ENCODE results near the gene NSMCE4A. TPM values are rescaled to one million over a fixed set of nuclear protein-coding genes. Genes with fewer than 3 reads are reported as not detected.
A peak's percentile ranks its signal among the peaks of the same experiment; 100 is the strongest.

The NSMCE4A gene
- total and polyA plus RNA-seq, 2 of the 8 experiments (the other 6 are each of a cell fraction or from before 2014, with no cell fraction given): 48.6 to 66.0 TPM

GRCh38 chr10:121928528-121928884, 46.5 kb downstream of the NSMCE4A start (continued):
- TF ChIP-seq CHD7 (IDR thresholded peaks at IDR 0.05; ENCODE audit: insufficient replicate concordance, low read length) (no peak), EP300 (IDR thresholded peaks at IDR 0.05; ENCODE audit: borderline replicate concordance in 1 of 2, low read depth in 2 of 2, low read length in 2 of 2) (no peak), KDM1A (IDR thresholded peaks at IDR 0.05; ENCODE audit: borderline replicate concordance, low read length) (peak; percentile 99), HDAC2 (IDR thresholded peaks at IDR 0.05; ENCODE audit: borderline replicate concordance in 1 of 2, low read depth in 2 of 2, low read length in 2 of 2) (peak in 1 of 2 experiments; percentile 98; a peak in 2 of 4 replicates), POLR2AphosphoS5 (IDR thresholded peaks at IDR 0.05; ENCODE audit: low read depth, low read length) (no peak; the same call in 1 of the 2 replicates), YY1 (IDR thresholded peaks at IDR 0.05; ENCODE audit: low read depth, low read length) (no peak), ASH2L (IDR thresholded peaks at IDR 0.05; ENCODE audit: low read length) (peak; percentile 10), EZH2 (IDR thresholded peaks at IDR 0.05; ENCODE audit: low read depth, low read length, severe bottlenecking) (no peak), SUZ12 (IDR thresholded peaks at IDR 0.05; ENCODE audit: low read length) (no peak), MAX (IDR thresholded peaks at IDR 0.05) (no peak)

Data from H1 (cell line).